Measurements from ENCODE around the gene KRTAP10-8.
"Not testable (repeated sequence)": the region's sequence is repeated elsewhere in the genome, so short reads cannot be mapped to it uniquely, and the experiment has no call there.

KRTAP10-8 gene

DNA sequence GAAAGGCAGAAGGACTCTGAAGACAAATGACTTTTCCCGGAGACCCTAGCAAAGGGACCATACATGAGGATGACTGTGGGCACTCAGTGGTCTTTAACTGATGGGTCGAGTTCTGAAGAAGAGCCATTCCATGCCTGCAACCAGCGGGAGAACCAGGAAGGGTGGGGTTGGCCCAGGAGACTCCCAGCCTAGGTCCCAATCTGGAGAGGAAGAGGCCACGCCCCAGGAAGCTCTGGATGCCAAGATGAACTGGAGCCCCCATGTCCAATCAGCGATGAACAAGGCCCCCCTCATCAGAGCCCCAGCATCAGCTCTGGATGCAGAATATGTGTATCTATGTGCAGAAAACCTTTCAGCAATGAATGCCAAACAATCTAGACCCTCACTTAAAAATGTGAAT is 28.9 kb downstream of the KRTAP10-8 start:
- Histone ChIP-seq H3K4me1 (ENCODE audit: control insufficient read depth, low read length) (no peaks in the 10 kb centered on the region), H3K27me3 (ENCODE audit: control insufficient read depth, low read length) (no peaks in the 10 kb centered on the region), H4K20me1 (ENCODE audit: control insufficient read depth, insufficient read depth, low read depth, low read length) (no peaks in the 10 kb centered on the region), H3K9me3 (ENCODE audit: control insufficient read depth, insufficient read depth, low read length) (peaks cover 12% of the 10 kb centered on the region; the same call in 1 of the 2 replicates), H3K79me2 (ENCODE audit: control insufficient read depth, low read length) (no peaks in the 10 kb centered on the region), H3K4me3 (ENCODE audit: low read length) (no peak overlapping the region), H3K4me2 (ENCODE audit: low read length) (no peak overlapping the region), H3K9me2 (replicated peaks; ENCODE audit: control insufficient read depth, low read length) (no peaks in the 10 kb centered on the region), H3K36me3 (ENCODE audit: control insufficient read depth, low read length) (no peaks in the 10 kb centered on the region), H3F3A (ENCODE audit: control insufficient read depth, insufficient read depth) (no peaks in the 10 kb centered on the region), H3K27ac (ENCODE audit: low read depth, low read length) (no peak overlapping the region)
- TF ChIP-seq, protein P1, sequence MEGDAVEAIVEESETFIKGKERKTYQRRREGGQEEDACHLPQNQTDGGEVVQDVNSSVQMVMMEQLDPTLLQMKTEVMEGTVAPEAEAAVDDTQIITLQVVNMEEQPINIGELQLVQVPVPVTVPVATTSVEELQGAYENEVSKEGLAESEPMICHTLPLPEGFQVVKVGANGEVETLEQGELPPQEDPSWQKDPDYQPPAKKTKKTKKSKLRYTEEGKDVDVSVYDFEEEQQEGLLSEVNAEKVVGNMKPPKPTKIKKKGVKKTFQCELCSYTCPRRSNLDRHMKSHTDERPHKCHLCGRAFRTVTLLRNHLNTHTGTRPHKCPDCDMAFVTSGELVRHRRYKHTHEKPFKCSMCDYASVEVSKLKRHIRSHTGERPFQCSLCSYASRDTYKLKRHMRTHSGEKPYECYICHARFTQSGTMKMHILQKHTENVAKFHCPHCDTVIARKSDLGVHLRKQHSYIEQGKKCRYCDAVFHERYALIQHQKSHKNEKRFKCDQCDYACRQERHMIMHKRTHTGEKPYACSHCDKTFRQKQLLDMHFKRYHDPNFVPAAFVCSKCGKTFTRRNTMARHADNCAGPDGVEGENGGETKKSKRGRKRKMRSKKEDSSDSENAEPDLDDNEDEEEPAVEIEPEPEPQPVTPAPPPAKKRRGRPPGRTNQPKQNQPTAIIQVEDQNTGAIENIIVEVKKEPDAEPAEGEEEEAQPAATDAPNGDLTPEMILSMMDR (IDR thresholded peaks at IDR 0.05; ENCODE audit: low read depth, low read length, poor library complexity, severe bottlenecking): no peak
- TF ChIP-seq EZH2phosphoT487 (IDR thresholded peaks at IDR 0.05; ENCODE audit: borderline replicate concordance, low read length): no peak

DNA sequence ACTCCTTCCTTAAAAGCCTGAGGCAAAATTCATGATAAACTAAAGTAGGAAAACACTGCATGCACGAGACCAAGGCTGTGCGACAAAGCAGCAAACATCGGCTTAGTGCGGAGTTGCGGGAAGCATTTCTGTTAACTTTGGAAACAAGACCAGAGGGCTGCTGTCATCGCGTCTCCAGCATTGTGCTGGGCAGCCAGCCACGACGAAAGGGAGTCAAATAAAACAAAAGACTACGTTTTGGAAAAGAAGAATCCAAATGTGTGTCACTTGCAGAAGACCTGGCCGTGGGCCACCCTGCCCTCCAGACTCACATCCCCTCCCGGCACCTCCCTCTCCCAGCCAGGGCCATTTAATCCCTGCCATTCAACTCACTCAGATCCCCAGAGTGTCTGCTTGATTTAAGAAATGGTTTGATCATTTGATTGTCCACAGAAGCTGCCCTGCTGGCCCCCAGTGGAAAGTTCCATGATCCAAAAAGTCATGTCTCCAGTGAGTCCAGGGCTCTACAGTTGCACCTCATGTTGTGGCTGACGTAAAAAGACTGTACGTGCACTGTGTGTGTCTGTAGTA is 31.9 kb downstream of the KRTAP10-8 start:
- H3K9me2 ChIP-seq (replicated peaks; ENCODE audit: control insufficient read depth, low read length): no peaks in the 10 kb centered on the region
- H3K4me1 ChIP-seq (ENCODE audit: control insufficient read depth, low read length): no peaks in the 10 kb centered on the region
- no peaks in the 10 kb centered on the region for H4K20me1 ChIP-seq (ENCODE audit: control insufficient read depth, insufficient read depth, low read depth, low read length)
- no peak overlapping the region for H3K4me2 ChIP-seq (ENCODE audit: low read length)
- peaks cover 12% of the 10 kb centered on the region; the same call in 1 of the 2 replicates for H3K9me3 ChIP-seq (ENCODE audit: control insufficient read depth, insufficient read depth, low read length)
- no peaks in the 10 kb centered on the region for H3K79me2 ChIP-seq (ENCODE audit: control insufficient read depth, low read length)
- no peak for TF ChIP-seq EZH2phosphoT487 (IDR thresholded peaks at IDR 0.05; ENCODE audit: borderline replicate concordance, low read length)
- no peaks in the 10 kb centered on the region for H3K27me3 ChIP-seq (ENCODE audit: control insufficient read depth, low read length)
- H3K4me3 ChIP-seq (ENCODE audit: low read length): no peak overlapping the region
- H3K36me3 ChIP-seq (ENCODE audit: control insufficient read depth, low read length): no peaks in the 10 kb centered on the region
- H3K27ac ChIP-seq (ENCODE audit: low read depth, low read length): no peak overlapping the region
- H3F3A ChIP-seq (ENCODE audit: control insufficient read depth, insufficient read depth): no peaks in the 10 kb centered on the region

DNA sequence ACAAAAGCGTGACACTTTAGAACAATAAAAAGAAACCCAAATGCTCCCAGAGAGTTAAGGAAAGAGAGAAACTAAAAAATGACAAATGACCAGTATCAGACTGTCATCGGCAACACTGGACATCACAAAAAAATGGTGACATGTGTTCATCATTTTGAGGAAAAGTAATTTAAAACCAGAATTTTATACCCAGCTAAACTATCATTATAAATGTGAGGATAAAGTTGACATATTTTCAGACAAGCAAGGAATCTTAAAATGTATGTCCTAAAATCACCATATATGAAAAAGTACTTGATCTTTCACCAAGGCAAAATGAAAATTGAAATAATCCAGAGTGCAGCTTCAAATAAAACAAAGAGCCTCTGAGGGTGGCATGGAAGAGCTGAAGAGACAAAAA is 33.0 kb downstream of the KRTAP10-8 start:
- no peak for TF ChIP-seq EZH2phosphoT487 (IDR thresholded peaks at IDR 0.05; ENCODE audit: borderline replicate concordance, low read length)
- TF ChIP-seq, protein P1 (IDR thresholded peaks at IDR 0.05; ENCODE audit: low read depth, low read length, poor library complexity, severe bottlenecking): no peak
- Histone ChIP-seq H3K4me2 (ENCODE audit: low read length) (no peak overlapping the region), H3K27ac (ENCODE audit: low read depth, low read length) (no peak overlapping the region), H4K20me1 (ENCODE audit: control insufficient read depth, insufficient read depth, low read depth, low read length) (no peaks in the 10 kb centered on the region), H3F3A (ENCODE audit: control insufficient read depth, insufficient read depth) (no peaks in the 10 kb centered on the region), H3K79me2 (ENCODE audit: control insufficient read depth, low read length) (no peaks in the 10 kb centered on the region), H3K9me3 (ENCODE audit: control insufficient read depth, insufficient read depth, low read length) (peaks cover 12% of the 10 kb centered on the region; the same call in 1 of the 2 replicates), H3K27me3 (ENCODE audit: control insufficient read depth, low read length) (no peaks in the 10 kb centered on the region), H3K4me1 (ENCODE audit: control insufficient read depth, low read length) (no peaks in the 10 kb centered on the region), H3K36me3 (ENCODE audit: control insufficient read depth, low read length) (no peaks in the 10 kb centered on the region), H3K9me2 (replicated peaks; ENCODE audit: control insufficient read depth, low read length) (no peaks in the 10 kb centered on the region), H3K4me3 (ENCODE audit: low read length) (no peak overlapping the region)

DNA sequence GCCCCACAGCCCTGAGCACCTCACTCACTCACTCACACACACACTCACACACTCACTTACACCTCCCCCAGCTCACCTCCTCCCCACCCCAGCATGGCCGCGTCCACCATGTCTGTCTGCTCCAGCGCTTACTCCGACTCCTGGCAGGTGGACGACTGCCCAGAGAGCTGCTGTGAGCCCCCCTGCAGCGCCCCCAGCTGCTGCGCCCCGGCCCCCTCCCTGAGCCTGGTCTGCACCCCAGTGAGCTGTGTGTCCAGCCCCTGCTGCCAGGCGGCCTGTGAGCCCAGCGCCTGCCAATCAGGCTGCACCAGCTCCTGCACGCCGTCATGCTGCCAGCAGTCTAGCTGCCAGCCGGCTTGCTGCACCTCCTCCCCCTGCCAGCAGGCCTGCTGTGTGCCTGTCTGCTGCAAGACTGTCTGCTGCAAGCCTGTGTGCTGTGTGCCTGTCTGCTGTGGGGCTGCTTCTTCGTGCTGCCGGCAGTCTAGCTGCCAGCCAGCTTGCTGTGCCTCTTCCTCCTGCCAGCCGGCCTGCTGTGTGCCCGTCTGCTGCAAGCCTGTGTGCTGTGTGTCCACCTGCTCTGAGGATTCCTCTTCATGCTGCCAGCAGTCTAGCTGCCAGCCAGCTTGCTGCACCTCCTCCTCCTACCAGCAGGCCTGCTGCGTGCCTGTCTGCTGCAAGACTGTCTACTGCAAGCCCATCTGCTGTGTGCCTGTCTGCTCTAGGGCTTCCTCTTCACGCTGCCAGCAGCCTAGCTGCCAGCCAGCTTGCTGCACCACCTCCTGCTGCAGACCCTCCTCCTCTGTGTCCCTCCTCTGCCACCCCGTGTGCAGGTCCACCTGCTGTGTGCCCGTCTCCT is 34.7 kb downstream of the KRTAP10-8 start, which contains the start of gene KRTAP10-11:
TSS of gene KRTAP10-11 (plus strand) at position 49 of the 856 bp plus-strand sequence. CDS start at position 94, 45 bp downstream.
- not testable (repeated sequence) for H3K4me2 ChIP-seq (ENCODE audit: low read length); H3K79me2 ChIP-seq (ENCODE audit: control insufficient read depth, low read length); H3K4me3 ChIP-seq (ENCODE audit: low read length); H3F3A ChIP-seq (ENCODE audit: control insufficient read depth, insufficient read depth); H3K27me3 ChIP-seq (ENCODE audit: control insufficient read depth, low read length); H3K4me1 ChIP-seq (ENCODE audit: control insufficient read depth, low read length); H4K20me1 ChIP-seq (ENCODE audit: control insufficient read depth, insufficient read depth, low read depth, low read length); H3K36me3 ChIP-seq (ENCODE audit: control insufficient read depth, low read length); H3K9me2 ChIP-seq (replicated peaks; ENCODE audit: control insufficient read depth, low read length); H3K27ac ChIP-seq (ENCODE audit: low read depth, low read length)
- H3K9me3 ChIP-seq (ENCODE audit: control insufficient read depth, insufficient read depth, low read length): peaks cover 12% of the 10 kb centered on the region; the same call in 1 of the 2 replicates
